NCI-H345 treated with DMSO at 0.1 percent for 48 hours (cell line): Measurements from ENCODE around the gene ZFYVE28.
"Not testable (repeated sequence)": the region's sequence is repeated elsewhere in the genome, so short reads cannot be mapped to it uniquely, and the experiment has no call there.

ENCODE experiments used
- DNase-seq: peaks from one replicate; lab custom pipeline; 2025; ENCODE audit not compliant: unreplicated experiment; lab: John Stamatoyannopoulos, UW

Gene ZFYVE28

DNA sequence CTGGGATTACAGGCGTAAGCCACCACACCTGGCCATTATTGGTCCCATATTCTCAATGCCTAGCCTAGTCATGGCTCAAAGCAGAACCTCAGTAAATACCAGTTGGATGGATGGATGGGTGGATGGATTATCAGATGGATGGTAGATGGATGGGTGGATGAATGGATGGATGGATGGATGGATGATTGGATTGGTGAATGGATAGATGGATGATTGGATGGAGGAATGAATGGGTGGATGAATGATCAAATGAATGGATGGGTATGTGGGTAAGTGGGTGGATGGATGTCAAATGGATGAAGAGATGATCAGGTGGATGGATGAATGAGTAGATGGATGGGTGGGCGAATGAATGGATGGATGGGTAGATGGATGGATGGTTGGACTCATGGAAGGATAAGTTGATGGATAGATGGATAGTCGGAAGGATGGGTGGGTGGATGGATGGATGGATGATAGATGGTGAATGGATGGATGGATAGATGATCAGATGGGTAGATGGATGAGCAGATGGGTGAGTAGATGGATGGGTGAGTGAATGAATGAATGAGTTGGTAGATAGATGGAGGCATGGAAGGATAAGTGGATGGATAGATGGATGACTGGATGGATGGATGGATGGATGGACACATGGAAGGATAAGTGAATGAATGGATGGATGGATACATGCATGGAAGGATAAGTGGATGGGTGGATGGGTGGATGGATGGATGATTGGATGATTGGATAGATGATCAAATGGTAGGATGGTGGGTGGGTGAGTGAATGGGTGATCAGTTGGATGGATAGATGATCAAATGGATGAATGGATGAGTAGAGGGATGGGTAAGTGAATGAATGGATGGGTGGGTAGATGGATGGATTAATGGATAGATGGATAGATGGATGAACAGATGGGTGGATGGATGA is 28.5 kb upstream of the ZFYVE28 start:
- DNase-seq = no peak

- no peak for DNase-seq
These were observed 27.1 kb upstream of the ZFYVE28 start for GRCh38 chr4:2445571-2445970.

DNA sequence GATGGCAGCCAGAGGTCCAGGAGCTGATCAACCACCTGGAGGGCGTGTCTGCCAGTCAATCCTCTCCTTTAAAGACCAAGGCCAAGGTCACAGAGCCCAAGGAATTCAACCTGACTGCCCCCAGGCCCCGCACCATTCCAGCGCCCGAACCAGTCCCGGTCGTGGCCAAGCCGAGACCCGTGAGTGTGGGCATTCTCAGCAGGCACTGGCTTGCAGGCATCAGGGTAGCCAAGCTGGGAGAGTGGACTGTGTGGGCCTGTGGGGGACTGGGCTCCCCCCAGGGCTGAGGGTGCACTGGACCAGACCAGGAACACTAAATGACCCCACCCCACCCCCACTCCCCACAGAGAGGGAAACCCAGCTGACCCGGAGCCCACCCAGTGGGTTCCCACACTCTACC is 26.7 kb upstream of the ZFYVE28 start:
- DNase-seq = no peak

DNA sequence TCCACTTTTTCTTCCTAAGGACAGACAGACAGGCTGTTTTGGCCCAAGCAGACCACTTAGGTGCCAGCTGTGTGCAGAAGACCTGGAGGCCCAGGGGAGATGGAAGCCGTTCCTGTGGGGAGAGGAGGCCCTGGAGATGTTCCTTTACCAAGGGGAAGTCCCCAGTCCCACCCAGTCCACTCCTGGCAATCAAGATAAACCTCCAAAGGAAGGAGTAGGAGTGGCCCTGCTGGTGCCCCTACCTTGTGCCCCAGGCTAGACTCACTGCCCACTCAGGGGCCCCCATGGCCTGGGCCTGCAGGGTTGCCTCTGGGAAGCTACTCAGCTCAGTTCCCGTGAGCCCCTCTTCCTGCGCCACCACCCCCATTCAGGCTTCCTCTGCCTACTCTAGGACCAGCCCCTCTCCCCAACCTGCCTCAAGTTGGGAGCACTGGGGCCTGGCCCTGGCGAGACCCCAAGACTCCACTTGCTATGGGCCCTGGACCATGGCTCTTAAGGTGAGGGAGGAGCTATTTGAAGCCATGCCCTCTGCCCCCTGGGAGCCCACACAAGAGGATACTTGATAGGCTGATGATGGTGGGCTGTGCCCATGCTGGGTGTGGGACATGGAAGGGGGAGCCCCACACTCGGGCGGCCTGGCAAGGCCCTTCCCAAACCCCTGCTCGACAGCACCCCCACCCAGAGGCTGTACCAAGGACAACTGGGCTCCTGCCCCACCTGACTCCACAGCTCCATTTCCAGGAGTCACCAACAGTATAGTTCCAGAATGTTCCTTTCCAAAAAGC is 25.7 kb upstream of the ZFYVE28 start:
- no peak for DNase-seq

GRCh38 chr4:2443061-2443730 is 24.8 kb upstream of the ZFYVE28 start:
- DNase-seq = no peak

DNA sequence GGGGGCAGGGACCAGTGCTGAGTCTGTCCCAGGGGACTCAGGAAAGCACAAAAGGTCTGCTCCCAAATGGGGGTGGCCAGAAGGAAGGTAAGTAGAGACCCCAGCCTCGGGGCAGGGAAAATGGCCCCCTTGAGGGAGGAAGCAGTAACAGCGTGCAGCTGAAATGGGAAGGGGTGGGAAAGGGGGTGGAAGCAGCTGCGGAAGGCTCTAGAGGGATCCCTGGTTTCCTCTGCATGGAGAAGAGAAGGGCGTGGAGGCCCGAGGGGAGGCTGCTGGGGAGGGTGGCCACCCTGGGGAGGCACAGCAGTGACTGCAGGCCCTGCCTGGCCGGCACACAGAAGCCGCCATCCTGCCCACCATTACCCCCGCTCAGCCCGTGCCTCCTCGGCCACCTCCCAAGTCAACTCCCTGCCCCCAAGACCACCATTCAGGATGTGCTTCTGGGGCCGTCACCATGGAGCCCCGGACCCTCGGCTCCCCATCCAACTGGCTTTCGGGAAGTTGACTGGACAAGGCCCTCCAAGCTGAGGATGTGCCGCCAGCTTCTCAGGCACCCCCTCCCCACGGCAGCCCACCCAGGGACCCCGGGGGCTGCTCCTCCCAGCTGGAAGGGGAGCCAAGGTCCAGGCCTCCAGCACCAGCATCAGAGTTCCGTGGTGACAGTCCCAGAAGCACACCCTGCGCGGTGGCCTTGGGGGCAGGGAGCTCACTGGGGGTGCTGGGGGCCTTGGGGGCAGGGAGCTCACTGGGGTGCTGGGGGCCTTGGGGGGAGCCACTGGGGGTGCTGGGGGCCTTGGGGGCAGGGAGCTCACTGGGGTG is 23.9 kb upstream of the ZFYVE28 start:
- no peak for DNase-seq

- DNase-seq = no peak
These were observed 23.1 kb upstream of the ZFYVE28 start for GRCh38 chr4:2441393-2442174.

DNA sequence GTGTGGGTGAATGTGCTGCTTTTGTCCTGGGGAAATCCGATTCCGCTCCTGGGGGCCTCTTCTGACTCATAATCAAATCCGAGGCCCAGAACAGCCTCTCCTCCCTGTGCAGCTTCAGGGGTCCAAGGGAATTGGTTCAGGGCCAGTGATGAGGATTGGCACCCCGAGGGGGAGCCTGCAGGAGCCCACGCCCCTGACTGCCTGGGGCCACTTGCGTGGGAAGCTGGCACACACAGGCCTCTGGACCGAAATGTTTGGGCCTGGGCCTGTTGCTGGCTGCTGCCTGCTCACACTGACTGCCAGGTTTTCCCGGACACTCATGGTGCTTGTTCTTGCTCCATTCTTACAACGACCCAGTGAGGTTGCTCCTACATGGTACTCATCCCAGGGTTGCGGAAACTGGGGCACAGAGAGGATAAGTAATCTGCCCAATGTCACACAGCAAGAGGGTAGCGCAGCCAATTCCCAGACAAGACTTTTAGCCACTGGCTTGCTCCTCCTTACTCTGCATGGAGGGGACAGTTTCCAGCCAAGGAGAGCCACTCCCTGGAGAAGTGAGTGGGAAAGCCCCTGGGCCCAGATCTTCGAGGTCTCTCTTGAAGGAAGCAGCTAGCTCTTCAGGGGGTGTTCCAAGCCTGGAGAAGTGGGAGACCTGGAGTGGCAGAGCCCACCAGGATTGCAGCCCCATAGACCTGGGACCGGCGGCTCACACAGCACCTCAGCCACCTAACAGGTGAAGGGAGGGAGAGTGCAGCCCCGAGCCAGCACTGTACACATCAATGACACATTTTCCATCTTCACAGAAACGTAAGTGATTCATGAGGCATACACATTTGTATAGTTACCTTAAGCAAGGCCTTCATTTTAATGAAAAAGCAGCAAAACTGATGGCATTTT is 20.6 kb upstream of the ZFYVE28 start:
- no peak for DNase-seq

- no peak for DNase-seq
These were observed 19.2 kb upstream of the ZFYVE28 start for GRCh38 chr4:2437475-2438215.

DNA sequence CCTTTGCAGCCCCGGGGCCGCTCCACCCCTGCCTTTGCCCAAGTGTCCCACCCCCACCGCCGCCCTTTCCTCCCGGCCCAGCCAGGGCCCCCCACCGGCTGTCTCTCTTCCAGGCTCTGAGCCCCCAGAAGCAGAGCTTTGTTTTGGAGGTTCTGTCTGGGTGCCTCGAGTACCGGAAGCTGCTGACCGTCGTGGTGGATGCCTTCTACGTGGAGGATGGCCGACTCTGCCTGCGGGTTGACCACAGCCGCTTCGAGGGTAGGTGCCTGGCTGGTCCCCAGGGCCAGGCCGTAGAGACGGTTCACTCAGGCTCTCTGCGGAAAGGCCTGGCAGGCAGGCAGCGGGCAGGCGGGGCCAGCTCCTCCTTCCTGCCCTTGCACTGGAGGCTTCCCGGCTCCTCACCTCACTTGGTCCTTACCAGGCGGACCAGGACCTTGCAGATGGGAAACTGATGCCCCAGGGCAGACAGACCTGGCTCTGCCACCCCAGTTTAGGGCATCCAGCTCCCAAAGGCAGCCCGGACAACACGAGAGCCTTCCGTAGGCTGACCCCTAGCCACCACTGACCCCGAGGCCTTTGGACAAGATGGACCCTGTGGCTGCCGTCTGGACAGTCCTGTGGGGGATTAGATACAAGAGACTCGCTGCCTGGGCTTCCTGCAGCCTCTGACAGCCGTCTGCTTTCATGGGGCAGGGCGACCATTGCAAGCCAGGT is 18.5 kb upstream of the ZFYVE28 start:
- DNase-seq = no peak

- DNase-seq = no peak
These were observed 17.9 kb upstream of the ZFYVE28 start for GRCh38 chr4:2436301-2436700.

DNA sequence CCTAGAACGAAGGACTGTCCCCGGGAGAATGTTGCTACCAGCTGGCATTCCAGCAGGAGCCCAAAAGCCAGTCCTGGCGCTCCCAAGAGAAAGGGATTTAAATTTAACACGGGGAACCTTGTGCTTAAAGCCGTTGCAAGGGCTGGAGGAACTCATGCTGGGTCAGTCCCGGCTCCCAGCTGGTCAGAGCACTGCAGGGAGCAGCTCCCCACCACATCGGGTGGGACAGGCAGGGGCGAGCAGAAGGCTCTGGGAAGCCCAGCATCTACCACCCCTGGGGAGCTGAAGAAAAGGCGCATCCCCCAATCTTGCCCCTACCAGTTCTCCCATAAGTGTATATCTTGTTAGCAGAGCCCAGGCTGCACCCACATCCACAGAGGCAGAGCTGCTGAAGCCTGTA is 16.0 kb upstream of the ZFYVE28 start:
- no peak for DNase-seq

DNA sequence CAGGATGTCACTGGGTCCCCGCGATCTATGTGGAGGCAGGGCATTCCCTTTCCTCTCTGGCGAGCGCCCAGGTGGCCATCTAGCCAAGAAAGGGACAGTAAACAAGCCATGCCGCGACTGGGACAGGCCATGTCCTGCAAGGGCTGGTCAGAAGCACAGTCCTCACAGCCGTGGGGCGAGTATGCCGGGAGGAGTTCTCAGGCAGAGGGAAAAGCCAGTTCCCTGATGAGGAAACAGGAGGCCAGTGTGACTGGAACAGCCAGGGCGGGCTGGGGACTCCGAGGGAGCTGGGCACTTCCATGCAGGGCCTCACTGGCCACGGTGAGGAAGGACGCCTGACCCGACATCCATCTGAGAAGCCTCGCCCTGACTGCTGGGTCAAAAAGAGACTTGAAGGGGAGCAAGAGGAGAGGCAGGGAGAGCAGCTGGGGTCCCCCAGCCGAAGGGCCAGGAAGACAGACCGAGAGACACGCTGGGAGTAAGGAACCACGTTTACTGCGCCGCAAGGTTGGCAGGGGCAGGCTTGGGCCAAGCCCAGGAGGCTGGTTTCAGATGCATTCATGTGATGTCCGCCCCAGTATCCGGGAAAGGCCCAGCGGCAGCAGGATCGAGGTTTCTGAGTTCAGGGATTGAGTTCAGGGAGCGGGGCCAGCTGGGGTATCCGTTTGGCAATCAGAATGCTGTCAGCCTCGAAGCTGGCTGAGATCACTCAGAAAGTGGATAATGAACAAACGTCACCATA is 15.3 kb upstream of the ZFYVE28 start:
- no peak for DNase-seq

- DNase-seq = no peak
These were observed 14.6 kb upstream of the ZFYVE28 start for GRCh38 chr4:2432991-2433530.

DNA sequence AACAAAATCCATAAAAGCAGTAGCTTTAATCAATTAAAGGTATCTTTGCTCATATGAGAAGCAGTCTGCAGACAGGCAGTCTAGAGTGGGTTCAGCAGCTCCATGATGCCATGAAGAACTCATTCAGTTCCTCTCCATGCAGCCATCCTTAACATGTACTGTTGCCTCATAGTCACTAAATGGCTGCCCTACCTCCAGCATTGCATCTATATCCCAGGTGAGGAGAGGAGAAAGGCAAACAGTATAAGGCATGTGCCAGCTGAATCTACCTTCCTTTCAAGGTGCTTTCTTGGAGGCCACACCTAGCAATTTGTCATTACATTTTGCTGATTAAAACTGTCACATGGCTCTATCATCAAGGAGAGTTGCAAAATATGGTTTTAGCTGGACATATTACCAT is 13.6 kb upstream of the ZFYVE28 start:
- DNase-seq = no peak

- DNase-seq = not testable (repeated sequence)
These were observed 11.7 kb upstream of the ZFYVE28 start for GRCh38 chr4:2429945-2430757.
